ENCODE results near the gene PPP1R36.
"Not testable (repeated sequence)": the region's sequence is repeated elsewhere in the genome, so short reads cannot be mapped to it uniquely, and the experiment has no call there.

Gene PPP1R36

DNA sequence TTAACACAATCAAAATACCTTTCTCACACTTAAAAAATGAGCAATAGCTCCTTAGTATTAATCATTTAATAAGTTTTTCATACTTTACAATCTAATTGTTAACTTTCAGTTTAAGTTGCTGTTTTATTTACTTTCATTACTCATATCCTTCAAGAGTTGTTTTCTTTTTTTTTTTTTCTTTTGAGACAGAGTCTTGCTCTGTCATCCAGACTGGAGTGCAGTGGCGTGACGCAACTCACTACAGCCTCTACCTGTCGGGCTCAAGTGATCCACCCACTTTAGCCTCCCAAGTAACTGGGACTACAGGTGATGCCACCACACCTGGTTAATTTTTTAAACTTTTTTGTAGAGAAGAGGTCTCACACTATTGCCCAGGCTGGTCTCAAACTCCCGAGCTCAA is 29.1 kb upstream of the PPP1R36 start:
- DNase-seq = no peak

GRCh38 chr14:64522591-64523355 is 27.0 kb upstream of the PPP1R36 start:
- no peak for DNase-seq

DNA sequence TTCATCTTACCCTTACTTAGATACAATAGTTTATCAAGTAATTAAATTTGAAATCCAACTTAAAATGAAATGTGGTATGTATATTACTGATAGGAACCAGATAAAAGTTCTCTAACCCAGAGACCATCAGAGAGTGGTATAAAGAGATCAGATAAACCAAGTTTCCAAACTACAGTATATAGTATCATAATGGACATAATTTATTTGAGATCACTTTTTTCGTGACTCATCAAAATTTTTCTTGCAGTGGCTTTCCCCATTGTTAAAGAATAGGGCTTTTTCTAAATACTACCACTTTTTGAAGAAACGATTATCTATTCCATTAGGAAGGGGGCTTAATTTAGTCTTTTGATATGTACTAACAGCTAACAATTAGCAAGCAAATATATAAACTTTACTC is 24.4 kb upstream of the PPP1R36 start:
- DNase-seq = no peak

DNA sequence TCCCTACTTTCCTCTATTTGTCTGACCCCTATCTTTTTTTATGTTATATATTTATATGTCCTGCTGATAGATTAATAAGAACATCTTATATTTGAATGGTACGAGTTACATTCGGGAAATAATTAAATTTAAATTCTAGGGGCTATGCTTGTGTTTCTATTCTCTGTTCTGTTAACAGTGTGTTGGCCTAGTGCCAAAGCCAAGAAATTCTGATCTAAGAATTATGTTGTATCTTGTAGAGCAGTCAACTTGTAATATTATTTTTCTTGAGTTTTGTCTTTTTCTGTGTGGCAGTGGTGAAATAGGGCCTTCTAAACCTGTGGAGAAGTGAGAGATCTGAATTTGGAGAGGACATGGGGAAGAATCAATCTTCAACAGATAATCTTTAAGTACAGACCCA is 18.2 kb upstream of the PPP1R36 start:
- no peak for DNase-seq

DNA sequence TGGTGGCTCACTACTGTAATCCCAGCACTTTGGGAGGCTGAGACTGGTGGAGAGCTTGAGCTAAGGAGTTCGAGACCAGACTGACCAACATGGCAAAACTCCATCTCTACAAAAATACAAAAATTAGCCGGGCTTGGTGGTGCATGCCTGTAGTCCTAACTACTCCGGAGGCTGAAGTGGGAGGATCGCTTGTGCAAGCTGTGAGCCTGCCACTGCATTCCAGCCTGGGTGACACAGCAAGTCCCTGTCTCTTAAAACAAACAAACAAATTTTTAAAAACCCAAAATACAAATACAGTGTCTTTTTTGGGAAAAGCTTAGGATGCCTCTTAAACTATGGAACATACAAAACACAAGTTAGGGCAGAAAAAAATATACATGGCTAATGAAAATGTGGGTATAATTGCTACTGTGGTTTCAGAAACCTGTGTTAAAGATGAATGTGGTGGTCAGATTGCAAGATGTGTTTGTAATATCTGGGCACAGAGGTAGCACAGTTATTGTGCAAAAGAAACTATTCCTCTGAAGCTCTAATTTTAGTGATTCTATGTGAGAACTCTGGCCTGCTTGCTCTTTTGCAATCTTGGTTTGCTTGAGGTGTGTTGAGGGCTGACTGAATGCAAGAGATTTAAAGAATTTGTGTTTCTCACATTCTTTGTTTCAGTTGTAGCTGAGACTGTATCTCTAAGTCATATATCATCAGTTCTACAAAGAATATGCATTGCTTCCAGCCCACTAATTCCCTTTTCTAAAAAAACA is 13.1 kb upstream of the PPP1R36 start:
- no peak for DNase-seq

- peak; percentile 90 for DNase-seq
Measured at GRCh38 chr14:64540208-64541202, 9.3 kb upstream of the PPP1R36 start, which contains the start of gene HSPA2. TSS of gene HSPA2 (plus strand) at chr14:64540741. CDS start at chr14:64540850, 109 bp downstream.

DNA sequence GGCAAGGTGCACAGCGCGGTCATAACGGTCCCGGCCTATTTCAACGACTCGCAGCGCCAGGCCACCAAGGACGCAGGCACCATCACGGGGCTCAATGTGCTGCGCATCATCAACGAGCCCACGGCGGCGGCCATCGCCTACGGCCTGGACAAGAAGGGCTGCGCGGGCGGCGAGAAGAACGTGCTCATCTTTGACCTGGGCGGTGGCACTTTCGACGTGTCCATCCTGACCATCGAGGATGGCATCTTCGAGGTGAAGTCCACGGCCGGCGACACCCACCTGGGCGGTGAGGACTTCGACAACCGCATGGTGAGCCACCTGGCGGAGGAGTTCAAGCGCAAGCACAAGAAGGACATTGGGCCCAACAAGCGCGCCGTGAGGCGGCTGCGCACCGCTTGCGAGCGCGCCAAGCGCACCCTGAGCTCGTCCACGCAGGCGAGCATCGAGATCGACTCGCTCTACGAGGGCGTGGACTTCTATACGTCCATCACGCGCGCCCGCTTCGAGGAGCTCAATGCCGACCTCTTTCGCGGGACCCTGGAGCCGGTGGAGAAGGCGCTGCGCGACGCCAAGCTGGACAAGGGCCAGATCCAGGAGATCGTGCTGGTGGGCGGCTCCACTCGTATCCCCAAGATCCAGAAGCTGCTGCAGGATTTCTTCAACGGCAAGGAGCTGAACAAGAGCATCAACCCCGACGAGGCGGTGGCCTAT is 8.3 kb upstream of the PPP1R36 start:
- DNase-seq = no peak

- DNase-seq = no peak
Measured at GRCh38 chr14:64541972-64542835, 7.6 kb upstream of the PPP1R36 start.

GRCh38 chr14:64542836-64543201 is 6.9 kb upstream of the PPP1R36 start:
- DNase-seq = no peak

DNA sequence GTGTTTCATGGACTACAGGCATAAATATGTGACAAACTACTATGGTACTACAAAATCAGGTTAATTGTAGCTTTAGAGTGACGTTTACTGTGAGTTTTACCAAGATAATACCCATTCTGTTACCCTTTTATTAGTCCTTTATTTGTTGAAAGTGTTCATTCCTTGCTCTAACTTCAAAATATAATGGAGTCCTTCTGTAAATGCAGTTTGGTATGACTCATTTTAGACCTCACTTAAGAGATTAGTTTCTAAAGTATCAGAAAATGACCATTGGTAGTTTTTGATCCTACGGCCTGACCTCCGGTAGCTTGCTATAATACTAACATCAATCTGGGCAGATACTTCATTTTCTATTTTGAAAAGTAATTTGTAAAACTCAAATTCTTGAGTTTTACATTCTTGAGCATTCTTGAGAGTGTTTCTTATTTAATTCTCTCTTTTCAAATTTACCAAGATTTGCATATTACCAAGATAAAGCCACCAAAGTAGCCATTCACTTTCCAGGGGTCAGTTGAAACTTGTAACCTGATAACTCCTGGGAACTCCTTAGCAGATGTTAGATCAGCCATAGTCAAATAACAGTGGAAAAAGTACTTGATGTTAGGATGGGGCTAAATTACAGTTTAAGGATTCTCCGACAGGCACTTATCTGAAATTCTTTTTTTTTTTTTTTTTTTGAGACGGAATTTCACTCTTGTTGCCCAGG is 5.0 kb upstream of the PPP1R36 start:
- DNase-seq = no peak

DNA sequence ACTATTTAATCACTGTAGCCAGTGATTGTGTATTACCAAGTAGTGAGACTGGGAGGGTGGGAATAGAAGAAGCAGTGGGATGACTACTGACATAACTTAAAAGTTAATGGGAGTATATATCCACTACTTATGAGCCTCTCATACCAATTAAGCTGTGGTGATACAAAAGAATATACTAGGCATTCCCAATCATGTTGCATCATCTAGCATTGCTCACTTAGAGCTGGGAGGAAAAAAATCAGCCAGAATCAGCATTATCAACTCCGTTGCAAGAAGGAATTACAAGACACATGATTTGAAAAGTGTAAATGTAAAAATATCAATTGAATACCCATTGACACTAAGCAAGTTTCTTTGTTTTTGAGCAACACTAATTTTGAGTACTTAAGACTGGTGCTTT is 745 bp upstream of the PPP1R36 start:
- no peak for DNase-seq

GRCh38 chr14:64550621-64551333 is 1.0 kb downstream of the PPP1R36 start:
- no peak for DNase-seq

- no peak for DNase-seq
Measured at GRCh38 chr14:64554556-64554955, 4.8 kb downstream of the PPP1R36 start.

GRCh38 chr14:64556526-64556925 is 6.8 kb downstream of the PPP1R36 start:
- no peak for DNase-seq

- not testable (repeated sequence) for DNase-seq
Measured at GRCh38 chr14:64558216-64558615, 8.5 kb downstream of the PPP1R36 start.

DNA sequence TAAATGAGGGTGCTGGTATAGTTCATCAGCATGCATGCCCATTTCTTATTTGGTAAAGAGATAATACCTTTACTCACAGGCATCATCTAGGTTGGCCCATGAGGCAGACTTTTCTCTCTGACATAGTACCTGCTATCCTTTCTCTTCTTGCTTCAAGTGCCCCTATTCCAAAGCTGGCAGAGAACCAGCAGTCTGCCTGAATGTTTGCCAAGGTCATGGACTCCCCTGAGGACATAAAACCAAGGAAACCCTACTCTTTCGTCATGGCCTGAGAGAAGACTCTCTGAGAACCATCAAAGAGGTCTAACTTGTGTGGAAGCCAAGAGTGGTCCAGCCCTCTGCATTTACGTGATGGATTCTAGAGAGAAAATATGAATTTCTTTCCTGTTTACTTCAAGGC is 11.9 kb downstream of the PPP1R36 start:
- no peak for DNase-seq

- no peak for DNase-seq
Measured at GRCh38 chr14:64562436-64562835, 12.7 kb downstream of the PPP1R36 start.

- no peak for DNase-seq
Measured at GRCh38 chr14:64563696-64564095, 13.9 kb downstream of the PPP1R36 start.

DNA sequence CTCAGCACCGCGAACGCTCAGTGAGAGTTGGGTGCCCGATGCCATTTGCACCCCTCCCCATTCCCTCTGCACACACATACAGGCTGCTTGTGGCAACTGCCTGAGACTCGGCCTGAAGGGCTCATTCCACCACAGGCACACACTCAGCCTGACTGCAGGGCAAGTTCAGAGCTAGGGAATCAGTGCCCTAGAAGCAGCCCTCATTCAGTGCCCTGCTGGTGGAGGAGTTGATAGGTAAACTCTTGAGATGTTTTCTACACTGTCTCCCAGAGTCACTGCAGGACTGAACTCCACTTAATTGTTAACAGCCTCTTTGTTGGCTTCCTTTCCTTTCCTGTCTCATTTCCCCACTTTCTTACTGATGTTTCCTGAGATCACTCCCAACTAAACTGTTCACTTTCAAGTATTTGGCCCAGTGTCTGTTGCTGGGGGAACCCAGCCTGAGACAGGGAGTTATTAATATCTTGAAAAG is 16.9 kb downstream of the PPP1R36 start:
- no peak for DNase-seq

- no peak for DNase-seq
Measured at GRCh38 chr14:64569138-64569631, 19.4 kb downstream of the PPP1R36 start.
